Activated naive CD4-positive, alpha-beta T cell (primary cell): ENCODE results near the gene MRAS.

Experiments used
- DNase-seq, 4 experiments: peaks; one replicate each; lab custom pipeline; 2025; lab: John Stamatoyannopoulos, UW

The MRAS gene

GRCh38 chr3:138340511-138340910, 7.9 kb upstream of the MRAS start:
- DNase-seq, result no peak

GRCh38 chr3:138344754-138345153, 3.6 kb upstream of the MRAS start:
- DNase-seq, result no peak

- DNase-seq, result no peak
Observed at GRCh38 chr3:138348754-138349739, 668 bp downstream of the MRAS start.

GRCh38 chr3:138349926-138350665, 1.7 kb downstream of the MRAS start:
- no peak for DNase-seq

GRCh38 chr3:138351151-138351550, 2.8 kb downstream of the MRAS start:
- DNase-seq, result no peak

GRCh38 chr3:138351916-138352550, 3.7 kb downstream of the MRAS start:
- DNase-seq, result no peak

GRCh38 chr3:138354376-138354775, 6.0 kb downstream of the MRAS start:
- no peak for DNase-seq

- DNase-seq, result no peak
Observed at GRCh38 chr3:138355071-138355470, 6.7 kb downstream of the MRAS start.

- no peak for DNase-seq
Observed at GRCh38 chr3:138356730-138357405, 8.5 kb downstream of the MRAS start.

GRCh38 chr3:138359148-138359918, 11.0 kb downstream of the MRAS start:
- no peak for DNase-seq

GRCh38 chr3:138359919-138360868, 11.8 kb downstream of the MRAS start:
- DNase-seq, result no peak

- DNase-seq, result no peak
Observed at GRCh38 chr3:138360869-138361525, 12.6 kb downstream of the MRAS start.

GRCh38 chr3:138361561-138361971, 13.2 kb downstream of the MRAS start:
- no peak for DNase-seq

- no peak for DNase-seq
Observed at GRCh38 chr3:138362538-138362937, 14.2 kb downstream of the MRAS start.

GRCh38 chr3:138363322-138363721, 14.9 kb downstream of the MRAS start:
- DNase-seq, result no peak

- DNase-seq, result no peak
Observed at GRCh38 chr3:138364356-138365252, 16.2 kb downstream of the MRAS start.

GRCh38 chr3:138365253-138365555, 16.8 kb downstream of the MRAS start:
- no peak for DNase-seq

GRCh38 chr3:138366006-138366759, 17.8 kb downstream of the MRAS start:
- no peak for DNase-seq
